GM23248 (cell line): ENCODE measurements around the gene TTLL5.

Experiments
- EZH2 ChIP-seq: fragments of 200-600 bp; sonication (generic); IDR thresholded peaks from 2 replicates; pipeline ENCODE4 v1.6.1; 2018; ENCODE audit warnings: antibody characterized with exemption, mild to moderate bottlenecking; ENCODE audit not compliant: insufficient read depth, poor library complexity, severe bottlenecking
- EZH2phosphoT487 ChIP-seq: fragments of 200-600 bp; sonication (generic); IDR thresholded peaks from 2 replicates; pipeline ENCODE4 v1.6.1; 2018; ENCODE audit warnings: antibody characterized with exemption, moderate library complexity, mild to moderate bottlenecking, low read depth; ENCODE audit not compliant: insufficient read depth

DNA sequence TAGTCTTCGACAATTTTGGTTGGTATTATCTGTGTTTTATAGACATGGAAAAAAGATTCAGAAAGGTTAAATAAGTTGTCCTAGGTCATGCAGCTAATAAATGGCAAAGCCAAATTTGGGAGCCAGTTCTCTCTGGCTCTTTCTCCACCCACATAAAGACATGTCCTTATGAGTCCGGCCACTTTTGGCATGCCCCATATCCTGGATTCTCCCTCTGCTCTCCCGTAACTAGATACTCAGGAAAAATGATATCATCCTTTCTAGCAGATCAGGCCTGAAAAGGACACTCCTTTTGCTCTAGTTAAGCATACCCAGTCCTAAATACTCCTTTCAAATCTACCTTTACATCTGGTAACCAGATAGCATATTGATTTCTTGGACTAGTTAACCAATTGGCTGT is 64.4 kb downstream of the TTLL5 start:
- no peak for TF ChIP-seq EZH2phosphoT487
- no peak for TF ChIP-seq EZH2
